BLaER1 treated with 17β-estradiol and CSF1 and Interleukin-3, amounts not matched to agents 10 nM and 100 nM (cell line): ENCODE measurements around the gene MRTFB.

Experiments
- H3K27ac ChIP-seq, 11 experiments: shearing (Covaris generic); formaldehyde crosslinking; 2 replicates each; pipeline ENCODE4 v1.8.1; 2022
- H3K27me3 ChIP-seq, 11 experiments: shearing (Covaris generic); formaldehyde crosslinking; 2 replicates each; pipeline ENCODE4 v1.8.1; 2022
- H3K36me3 ChIP-seq, 11 experiments: shearing (Covaris generic); formaldehyde crosslinking; 2 replicates each; pipeline ENCODE4 v1.8.1; 2022
- H3K4me1 ChIP-seq, 10 experiments: shearing (Covaris generic); formaldehyde crosslinking; 2 replicates each; pipeline ENCODE4 v1.8.1; 2022
- H3K4me2 ChIP-seq, 11 experiments: shearing (Covaris generic); formaldehyde crosslinking; 2 replicates each; pipeline ENCODE4 v1.8.1; 2022
- H3K4me3 ChIP-seq, 10 experiments: shearing (Covaris generic); formaldehyde crosslinking; 2 replicates each; pipeline ENCODE4 v1.8.1; 2022
- H3K9ac ChIP-seq, 11 experiments: shearing (Covaris generic); formaldehyde crosslinking; 2 replicates each; pipeline ENCODE4 v1.8.1; 2022
- H3K9me3 ChIP-seq, 11 experiments: shearing (Covaris generic); formaldehyde crosslinking; replicated peaks in 1 of 11; 2 replicates each; pipeline ENCODE4 v1.8.1; 2022
- H4K20me1 ChIP-seq, 11 experiments: shearing (Covaris generic); formaldehyde crosslinking; 2 replicates each; pipeline ENCODE4 v1.8.1; 2022
- Cebpa-rat ChIP-seq, 11 experiments: shearing (Covaris generic); IDR thresholded peaks; 2 replicates each; pipeline ENCODE4 v1.8.1; 2022

MRTFB gene

GRCh38 chr16:14307059-14307526 lies 236.0 kb downstream of the MRTFB start:
- H3K9ac ChIP-seq = peak overlapping the region in 6 of 11 experiments; percentile 4 to 78 (median 30); a peak in 10 of 22 replicates
- no peaks in the 10 kb centered on the region for H3K9me3 ChIP-seq
- H3K4me3 ChIP-seq = no peak overlapping the region
- peaks cover 30 to 47% (median 36%) of the 10 kb centered on the region in 11 experiments for H3K27me3 ChIP-seq
- no peaks in the 10 kb centered on the region for H3K36me3 ChIP-seq
- TF ChIP-seq Cebpa-rat (IDR thresholded peaks at IDR 0.05) = no peak
- H4K20me1 ChIP-seq = peaks cover 0 to 44% (median 14%) of the 10 kb centered on the region in 11 experiments; a peak in 12 of 22 replicates
- peak overlapping the region in 6 of 11 experiments; percentile 28 to 89 (median 77); a peak in 9 of 22 replicates for H3K27ac ChIP-seq
- H3K4me1 ChIP-seq = peaks cover 59 to 91% (median 71%) of the 10 kb centered on the region in 10 experiments
- H3K4me2 ChIP-seq = peak overlapping the region; percentile 74 to 95 (median 91)

- no peaks in the 10 kb centered on the region for H3K36me3 ChIP-seq
- peaks cover 23 to 40% (median 30%) of the 10 kb centered on the region in 11 experiments for H3K27me3 ChIP-seq
- H3K9ac ChIP-seq = peak overlapping the region in 8 of 11 experiments; percentile 4 to 78 (median 68); a peak in 13 of 22 replicates
- 0 out of 20 replicates have a peak overlapping the region, but pooled peaks of 1 of the 10 experiments have one; percentile 50 for H3K4me3 ChIP-seq
- H3K27ac ChIP-seq = peak overlapping the region in 9 of 11 experiments; percentile 28 to 89 (median 76); a peak in 15 of 22 replicates
- H3K9me3 ChIP-seq = no peaks in the 10 kb centered on the region
- peaks cover 59 to 92% (median 71%) of the 10 kb centered on the region in 10 experiments for H3K4me1 ChIP-seq
- H4K20me1 ChIP-seq = peaks cover 0 to 44% (median 14%) of the 10 kb centered on the region in 11 experiments; a peak in 12 of 22 replicates
- peak overlapping the region; percentile 74 to 95 (median 91) for H3K4me2 ChIP-seq
- no peak for TF ChIP-seq Cebpa-rat (IDR thresholded peaks at IDR 0.05)
These were observed 236.6 kb downstream of the MRTFB start for GRCh38 chr16:14307527-14308367.

- peak overlapping the region in 10 of 11 experiments; percentile 53 to 78 (median 70); a peak in 14 of 22 replicates for H3K9ac ChIP-seq
- H3K27ac ChIP-seq = peak overlapping the region in 9 of 11 experiments; percentile 67 to 89 (median 76); a peak in 19 of 22 replicates
- H3K36me3 ChIP-seq = no peaks in the 10 kb centered on the region
- H3K4me3 ChIP-seq = peak overlapping the region in 8 of 10 experiments; percentile 42 to 57 (median 50); a peak in 8 of 20 replicates
- H3K4me2 ChIP-seq = peak overlapping the region; percentile 74 to 95 (median 91)
- H3K4me1 ChIP-seq = peaks cover 56 to 86% (median 70%) of the 10 kb centered on the region in 10 experiments
- H3K9me3 ChIP-seq = no peaks in the 10 kb centered on the region
- no peak for TF ChIP-seq Cebpa-rat (IDR thresholded peaks at IDR 0.05)
- peaks cover 0 to 38% (median 12%) of the 10 kb centered on the region in 11 experiments; a peak in 12 of 22 replicates for H4K20me1 ChIP-seq
- H3K27me3 ChIP-seq = peaks cover 17 to 34% (median 24%) of the 10 kb centered on the region in 11 experiments
These were observed 237.2 kb downstream of the MRTFB start for GRCh38 chr16:14308368-14308723.

GRCh38 chr16:14309001-14309886 lies 238.1 kb downstream of the MRTFB start:
- Histone ChIP-seq H3K4me3 (peak overlapping the region; percentile 24 to 57 (median 50); a peak in 18 of 20 replicates), H4K20me1 (peaks cover 0 to 37% (median 7%) of the 10 kb centered on the region in 11 experiments; a peak in 8 of 22 replicates), H3K9me3 (no peaks in the 10 kb centered on the region), H3K9ac (peak overlapping the region; percentile 53 to 78 (median 69); a peak in 21 of 22 replicates), H3K27me3 (peaks cover 8 to 25% (median 15%) of the 10 kb centered on the region in 11 experiments), H3K27ac (peak overlapping the region in 10 of 11 experiments; percentile 51 to 89 (median 76); a peak in 20 of 22 replicates), H3K4me2 (peak overlapping the region; percentile 74 to 95 (median 91)), H3K4me1 (peaks cover 48 to 82% (median 65%) of the 10 kb centered on the region in 10 experiments), H3K36me3 (no peaks in the 10 kb centered on the region)
- no peak for TF ChIP-seq Cebpa-rat (IDR thresholded peaks at IDR 0.05)

- Histone ChIP-seq H3K27ac (peak overlapping the region in 10 of 11 experiments; percentile 51 to 89 (median 76); a peak in 20 of 22 replicates), H3K9ac (peak overlapping the region in 9 of 11 experiments; percentile 59 to 78 (median 70); a peak in 19 of 22 replicates), H3K36me3 (no peaks in the 10 kb centered on the region), H3K27me3 (peaks cover 1 to 18% (median 8%) of the 10 kb centered on the region in 11 experiments; a peak in 19 of 22 replicates), H3K4me1 (peaks cover 48 to 78% (median 64%) of the 10 kb centered on the region in 10 experiments), H3K4me3 (peak overlapping the region in 8 of 10 experiments; percentile 42 to 57 (median 50); a peak in 11 of 20 replicates), H4K20me1 (peaks cover 0 to 30% (median 4%) of the 10 kb centered on the region in 11 experiments; a peak in 7 of 22 replicates), H3K9me3 (no peaks in the 10 kb centered on the region), H3K4me2 (peak overlapping the region; percentile 74 to 95 (median 91))
- no peak for TF ChIP-seq Cebpa-rat (IDR thresholded peaks at IDR 0.05)
These were observed 238.8 kb downstream of the MRTFB start for GRCh38 chr16:14309906-14310305.

GRCh38 chr16:14310519-14310991 lies 239.4 kb downstream of the MRTFB start:
- Histone ChIP-seq H3K36me3 (no peaks in the 10 kb centered on the region), H3K27me3 (peaks cover 0 to 12% (median 2%) of the 10 kb centered on the region in 11 experiments; a peak in 12 of 22 replicates), H3K4me1 (peaks cover 45 to 75% (median 61%) of the 10 kb centered on the region in 10 experiments), H4K20me1 (peaks cover 0 to 30% (median 4%) of the 10 kb centered on the region in 11 experiments; a peak in 7 of 22 replicates), H3K9me3 (no peaks in the 10 kb centered on the region), H3K4me2 (peak overlapping the region; percentile 74 to 95 (median 91)), H3K27ac (peak overlapping the region in 10 of 11 experiments; percentile 51 to 89 (median 76); a peak in 19 of 22 replicates), H3K4me3 (peak overlapping the region in 9 of 10 experiments; percentile 3 to 57 (median 31); a peak in 10 of 20 replicates), H3K9ac (peak overlapping the region; percentile 36 to 78 (median 69); a peak in 18 of 22 replicates)
- TF ChIP-seq Cebpa-rat (IDR thresholded peaks at IDR 0.05) = no peak

GRCh38 chr16:14314116-14314515 lies 243.0 kb downstream of the MRTFB start:
- peaks cover 0 to 15% (median 0%) of the 10 kb centered on the region in 11 experiments; a peak in 6 of 22 replicates for H4K20me1 ChIP-seq
- peak overlapping the region in 2 of 11 experiments; percentile 11 to 38; a peak in 3 of 22 replicates for H3K27ac ChIP-seq
- H3K9me3 ChIP-seq = 0 out of 22 replicates have a peak, but pooled peaks cover 0 to under 1% (median 0%) of the 10 kb centered on the region in 11 experiments
- no peaks in the 10 kb centered on the region for H3K36me3 ChIP-seq
- TF ChIP-seq Cebpa-rat (IDR thresholded peaks at IDR 0.05) = no peak
- H3K4me1 ChIP-seq = peaks cover 18 to 63% (median 41%) of the 10 kb centered on the region in 10 experiments
- H3K9ac ChIP-seq = peak overlapping the region in 1 of 11 experiments; percentile 35; a peak in 1 of 22 replicates
- no peaks in the 10 kb centered on the region for H3K27me3 ChIP-seq
- no peak overlapping the region; a peak in 1 of 22 replicates for H3K4me2 ChIP-seq
- H3K4me3 ChIP-seq = no peak overlapping the region
